ENCODE measurements around the gene HIBCH. TPM values are rescaled to one million over a fixed set of nuclear protein-coding genes. Genes with fewer than 3 reads are reported as not detected.

The HIBCH gene
- total and polyA plus RNA-seq, 9 of the 15 experiments (the other 6 are each of a cell fraction or from before 2014, with no cell fraction given) = 17.0 to 65.4 (median 28.3) TPM

- Histone ChIP-seq H3K27me3 (ENCODE audit: control insufficient read depth in 2 of 2, insufficient read depth in 2 of 2, low read length in 2 of 2) (no peaks in the 10 kb centered on the region), H3K4me2 (ENCODE audit: insufficient read depth, low read length) (no peak overlapping the region), H3K9me3 (replicated peaks; ENCODE audit: control insufficient read depth, insufficient read depth, low read depth, low read length) (no peaks in the 10 kb centered on the region), H3K36me3 (ENCODE audit: control insufficient read depth, insufficient read depth, low read length) (no peaks in the 10 kb centered on the region), H3K9me1 (ENCODE audit: control insufficient read depth, insufficient read depth, low read length) (no peaks in the 10 kb centered on the region), H3K4me1 (replicated peaks in 1 of 2; ENCODE audit: control insufficient read depth in 2 of 2, insufficient read depth in 2 of 2, low read length in 2 of 2) (peaks cover 0 to 3% of the 10 kb centered on the region in 2 experiments; a peak in 3 of 5 replicates), H3K9ac (ENCODE audit: insufficient read depth in 1 of 2, low read depth in 2 of 2, low read length in 2 of 2) (no peak overlapping the region), H3K27ac (ENCODE audit: extremely low read depth, low read depth, low read length) (no peak overlapping the region), H4K20me1 (replicated peaks; ENCODE audit: control insufficient read depth, insufficient read depth, low read length) (no peaks in the 10 kb centered on the region), H3K4me3 (no peak overlapping the region), H2AFZ (ENCODE audit: low read depth, low read length) (no peak overlapping the region), H3K79me2 (ENCODE audit: control insufficient read depth, insufficient read depth, low read length) (no peaks in the 10 kb centered on the region)
- 94% methylated on average over 3 of the region's 3 CpGs for WGBS (ENCODE audit: insufficient coverage, low coverage, missing lambda C conversion rate)
- intact Hi-C loops (cut with micrococcal nuclease) = no loop called here
- ChIA-PET POLR2A (no interaction called here), CTCF (ENCODE audit: low intra/inter-chr PET ratio) (interaction anchor here (0.9 kb wide), 1 partner anchor 183 kb away, joined by 3 read pairs; no protein-coding TSS in a partner anchor)
- no peak for DNase-seq (ENCODE audit: extremely low read depth in 1 of 4, low spot score in 3 of 4)
- no TSS peak for BruUV-seq (replicated peaks)
- peak; percentile 31; the same call in 1 of the 3 replicates for ATAC-seq
- in situ Hi-C loops (cut with MboI) = no loop called here
- no peak for FAIRE-seq
- TF ChIP-seq SMC3 (conservative IDR thresholded peaks at IDR 0.05; ENCODE audit: insufficient read depth, low read depth, low read length) (0 out of 2 replicates have a peak, but pooled peaks have one; percentile 8), REST (IDR thresholded peaks at IDR 0.05; ENCODE audit: borderline replicate concordance) (peak; percentile 17; the same call in 1 of the 2 replicates), REST (CRISPR knock-in tag; IDR thresholded peaks at IDR 0.05; ENCODE audit: low read depth) (no peak), RAD21 (CRISPR knock-in tag; conservative IDR thresholded peaks at IDR 0.05 in 1 of 2, IDR thresholded peaks at IDR 0.05 in 1 of 2) (peak; percentile 28 to 70; a peak in 3 of 4 replicates), GMEB1 (CRISPR knock-in tag; IDR thresholded peaks at IDR 0.05) (no peak), CTCF (IDR thresholded peaks at IDR 0.05 in 2 of 3, conservative IDR thresholded peaks at IDR 0.05 in 1 of 3; ENCODE audit: insufficient read depth in 2 of 3, low read depth in 1 of 3, low read length in 3 of 3) (peak in 1 of 3 experiments; percentile 39; a peak in 1 of 6 replicates)
Measured at GRCh38 chr2:190328573-190329147, 9.0 kb upstream of the HIBCH start.

Data from K562 (cell line).